Caki2 (cell line): ENCODE results near the gene KLHDC9. TPM values are rescaled to one million over a fixed set of nuclear protein-coding genes. Genes with fewer than 3 reads are reported as not detected.
"Not testable (repeated sequence)": the region's sequence is repeated elsewhere in the genome, so short reads cannot be mapped to it uniquely, and the experiment has no call there.

Experiments
- DNase-seq: peaks from one replicate; pipeline ENCODE4 v3.0.0-alpha.2; 2015; ENCODE audit warnings: low read depth
- in situ Hi-C: cut with HindIII; loops from 2 replicates; pipeline ENCODE4 v1.10.0; 2016; ENCODE audit warnings: low sequenced_read_pairs, low pct_unique_long_range_greater_than_20kb, mixed read lengths
- total RNA-seq: library from RNA; depleted of rRNA; stranded (reverse); fragments of >200 nt; shearing (Covaris generic); gene quantifications from 2 replicates; pipeline ENCODE4 v1.2.3, GENCODE V29; 2014; ENCODE audit warnings: low replicate concordance; rRNA removed

The KLHDC9 gene
- total RNA-seq = 3.7 and 23.8 TPM in 2 replicates

GRCh38 chr1:161098210-161099068 lies at the start of gene KLHDC9:
Gene KLHDC9, plus strand, starts transcription at chr1:161098361. Its CDS starts 175 bp downstream, at chr1:161098536.
- in situ Hi-C loops = loop anchor here (10.0 kb wide), 1 partner anchor 54 kb away; the partner anchor contains the start of gene USF1
- DNase-seq = peak; percentile 92

- DNase-seq = no peak
- in situ Hi-C loops = loop anchor here (10.0 kb wide), 1 partner anchor 46 kb away; the partner anchor contains the start of gene KLHDC9
These were observed 49.0 kb upstream of the KLHDC9 start for GRCh38 chr1:161048949-161049722.

- no peak for DNase-seq
- in situ Hi-C loops = no loop called here
These were observed 46.9 kb upstream of the KLHDC9 start for GRCh38 chr1:161051219-161051618.

GRCh38 chr1:161052899-161053298 lies 45.3 kb upstream of the KLHDC9 start:
- in situ Hi-C loops = no loop called here
- DNase-seq = no peak

- in situ Hi-C loops = no loop called here
- DNase-seq = no peak
These were observed 43.9 kb upstream of the KLHDC9 start for GRCh38 chr1:161054232-161054631.

GRCh38 chr1:161054805-161055204 lies 43.4 kb upstream of the KLHDC9 start:
- DNase-seq = no peak
- in situ Hi-C loops = no loop called here

- no peak for DNase-seq
- in situ Hi-C loops = no loop called here
These were observed 38.9 kb upstream of the KLHDC9 start for GRCh38 chr1:161059293-161059692.

- in situ Hi-C loops = no loop called here
- DNase-seq = no peak
These were observed 36.7 kb upstream of the KLHDC9 start for GRCh38 chr1:161061419-161061818.

- in situ Hi-C loops, DNase-seq: not testable (repeated sequence)
These were observed 34.2 kb upstream of the KLHDC9 start for GRCh38 chr1:161063936-161064335.

- DNase-seq, in situ Hi-C loops: not testable (repeated sequence)
These were observed 32.5 kb upstream of the KLHDC9 start for GRCh38 chr1:161065681-161066080.

GRCh38 chr1:161066694-161067093 lies 31.5 kb upstream of the KLHDC9 start:
- in situ Hi-C loops = no loop called here

GRCh38 chr1:161068306-161069234 lies 29.6 kb upstream of the KLHDC9 start:
- DNase-seq = no peak
- in situ Hi-C loops = no loop called here

More at GRCh38 chr1:161066694-161067093, 31.5 kb upstream of the KLHDC9 start:
- no peak for DNase-seq

- no peak for DNase-seq
- in situ Hi-C loops = no loop called here
These were observed 28.9 kb upstream of the KLHDC9 start for GRCh38 chr1:161069241-161069640.

- no peak for DNase-seq
- in situ Hi-C loops = no loop called here
These were observed 28.4 kb upstream of the KLHDC9 start, which contains the start of gene ARHGAP30 for GRCh38 chr1:161069731-161070270. Gene ARHGAP30, minus strand, starts transcription at chr1:161069891. Its CDS starts 267 bp downstream, at chr1:161069624.

GRCh38 chr1:161070761-161071160 lies 27.4 kb upstream of the KLHDC9 start:
- no peak for DNase-seq
- in situ Hi-C loops = no loop called here

GRCh38 chr1:161071886-161072371 lies 26.2 kb upstream of the KLHDC9 start:
- in situ Hi-C loops = no loop called here
- DNase-seq = no peak

GRCh38 chr1:161072751-161073449 lies 25.3 kb upstream of the KLHDC9 start:
- in situ Hi-C loops = no loop called here
- DNase-seq = no peak
